Stimulated activated CD8-positive, alpha-beta memory T cell treated with anti-CD3 and anti-CD28 coated beads, Interleukin-15, amount 100 ng/mL, for 24 hours (primary cell): ENCODE data around the gene HTR1B.

Source experiments
- DNase-seq: peaks from one replicate; pipeline ENCODE4 v3.0.0-alpha.2; 2020; ENCODE audit warnings: low read depth

The HTR1B gene, protein sequence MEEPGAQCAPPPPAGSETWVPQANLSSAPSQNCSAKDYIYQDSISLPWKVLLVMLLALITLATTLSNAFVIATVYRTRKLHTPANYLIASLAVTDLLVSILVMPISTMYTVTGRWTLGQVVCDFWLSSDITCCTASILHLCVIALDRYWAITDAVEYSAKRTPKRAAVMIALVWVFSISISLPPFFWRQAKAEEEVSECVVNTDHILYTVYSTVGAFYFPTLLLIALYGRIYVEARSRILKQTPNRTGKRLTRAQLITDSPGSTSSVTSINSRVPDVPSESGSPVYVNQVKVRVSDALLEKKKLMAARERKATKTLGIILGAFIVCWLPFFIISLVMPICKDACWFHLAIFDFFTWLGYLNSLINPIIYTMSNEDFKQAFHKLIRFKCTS

GRCh38 chr6:77463308-77463860 lies at the start of gene HTR1B:
Gene HTR1B (minus strand): TSS chr6:77463491. CDS start chr6:77463403, 88 bp downstream.
- DNase-seq = no peak

DNA sequence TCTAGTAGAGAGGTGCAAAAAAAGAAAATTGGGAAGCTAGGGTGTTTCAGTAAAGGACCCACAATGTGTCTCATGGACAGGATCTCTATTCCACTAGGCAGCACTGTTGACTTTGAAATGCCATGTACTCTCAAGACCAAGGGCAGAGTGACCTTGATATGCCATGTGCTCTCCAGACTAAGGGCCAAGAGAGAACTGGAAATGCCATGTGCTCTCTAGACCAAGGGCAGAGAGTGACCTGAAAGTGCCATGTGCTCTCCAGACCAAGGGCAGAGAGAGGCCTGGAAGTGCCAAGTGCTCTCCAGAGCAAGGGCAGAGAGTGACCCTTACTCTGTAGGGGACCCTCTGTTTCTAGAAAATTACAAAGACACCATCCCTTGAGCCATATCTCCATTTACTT lies 49.3 kb upstream of the HTR1B start:
- no peak for DNase-seq

DNA sequence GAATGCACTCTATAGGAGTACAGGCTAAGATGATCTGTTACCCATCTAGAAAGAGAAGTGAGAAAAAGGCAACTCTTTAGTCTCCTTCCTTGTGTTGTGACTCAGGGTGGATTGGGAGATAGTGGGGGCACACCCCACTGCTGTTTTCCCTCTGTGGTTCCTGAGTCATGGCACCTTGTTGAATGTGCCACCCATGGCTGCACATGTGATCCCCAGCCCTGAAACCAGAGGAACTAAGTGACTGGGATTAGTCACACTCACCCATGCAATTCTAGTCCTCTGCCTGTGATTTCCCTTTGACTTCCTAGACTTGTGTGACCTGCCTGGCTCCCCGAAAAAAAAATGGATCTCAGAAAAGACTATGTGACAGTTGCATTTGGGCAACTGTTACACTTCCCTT lies 48.6 kb upstream of the HTR1B start:
- DNase-seq = no peak

DNA sequence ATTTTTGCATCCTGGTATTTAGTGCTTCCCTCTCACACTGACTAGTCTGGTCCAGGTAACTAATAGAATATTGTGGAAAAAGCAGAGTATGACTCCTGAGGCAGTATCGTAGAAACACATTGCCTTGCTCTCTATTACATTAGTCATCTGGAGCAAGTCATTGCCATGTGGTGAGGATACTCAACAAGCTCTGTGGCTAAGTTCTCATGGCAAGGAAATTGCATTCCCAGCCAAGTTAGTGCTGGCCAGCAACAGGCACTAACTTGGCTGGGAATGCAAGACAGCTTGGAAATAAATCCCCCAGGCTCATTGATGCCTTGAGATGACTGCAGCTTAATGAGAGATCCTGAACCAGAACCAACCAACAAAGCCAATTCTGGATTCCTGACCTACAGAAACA lies 39.7 kb upstream of the HTR1B start:
- no peak for DNase-seq

- DNase-seq = no peak
Measured at GRCh38 chr6:77492530-77492929, 29.2 kb upstream of the HTR1B start.

GRCh38 chr6:77487808-77488425 lies 24.6 kb upstream of the HTR1B start:
- no peak for DNase-seq

DNA sequence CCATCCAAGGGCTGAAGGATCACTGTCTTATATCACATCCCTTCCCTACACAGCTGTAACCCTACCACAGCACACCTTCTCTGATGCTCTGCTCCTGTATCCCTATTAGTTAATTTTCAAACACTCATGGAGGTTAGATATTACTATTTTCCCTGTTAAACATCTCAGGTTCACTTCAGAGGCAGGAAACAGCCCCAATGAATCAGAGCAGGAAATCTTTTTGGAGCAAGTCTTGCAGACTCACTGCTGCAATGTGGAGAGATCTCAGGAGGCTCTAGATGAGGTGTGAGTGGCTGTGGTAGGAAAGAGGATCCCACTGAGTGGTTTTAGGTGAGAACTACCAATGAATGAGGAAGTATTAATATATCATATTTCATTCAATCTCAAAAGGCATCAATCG lies 19.7 kb upstream of the HTR1B start:
- no peak for DNase-seq

- no peak for DNase-seq
Measured at GRCh38 chr6:77474973-77475372, 11.7 kb upstream of the HTR1B start.

- DNase-seq = no peak
Measured at GRCh38 chr6:77474286-77474956, 11.1 kb upstream of the HTR1B start.

DNA sequence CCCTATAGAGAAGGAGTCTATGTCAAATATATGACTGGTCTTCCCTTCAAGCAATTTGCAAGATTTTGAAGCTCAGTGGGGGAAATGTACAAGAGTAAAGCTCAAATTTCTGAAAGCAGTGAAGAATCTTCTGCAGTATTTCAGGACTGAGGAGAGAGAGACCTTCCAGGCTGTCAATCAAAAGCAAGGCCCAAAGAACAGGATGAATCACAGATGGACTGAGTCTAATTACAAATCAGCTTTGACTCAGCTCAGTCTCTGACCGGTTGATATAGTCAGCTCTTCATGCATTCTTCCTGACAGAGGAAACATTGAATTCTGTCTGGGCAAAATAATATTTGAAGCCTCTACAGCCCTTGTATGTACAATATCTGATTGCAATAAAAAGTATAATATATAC lies 7.7 kb upstream of the HTR1B start:
- no peak for DNase-seq

- no peak for DNase-seq
Measured at GRCh38 chr6:77468939-77469338, 5.6 kb upstream of the HTR1B start.

DNA sequence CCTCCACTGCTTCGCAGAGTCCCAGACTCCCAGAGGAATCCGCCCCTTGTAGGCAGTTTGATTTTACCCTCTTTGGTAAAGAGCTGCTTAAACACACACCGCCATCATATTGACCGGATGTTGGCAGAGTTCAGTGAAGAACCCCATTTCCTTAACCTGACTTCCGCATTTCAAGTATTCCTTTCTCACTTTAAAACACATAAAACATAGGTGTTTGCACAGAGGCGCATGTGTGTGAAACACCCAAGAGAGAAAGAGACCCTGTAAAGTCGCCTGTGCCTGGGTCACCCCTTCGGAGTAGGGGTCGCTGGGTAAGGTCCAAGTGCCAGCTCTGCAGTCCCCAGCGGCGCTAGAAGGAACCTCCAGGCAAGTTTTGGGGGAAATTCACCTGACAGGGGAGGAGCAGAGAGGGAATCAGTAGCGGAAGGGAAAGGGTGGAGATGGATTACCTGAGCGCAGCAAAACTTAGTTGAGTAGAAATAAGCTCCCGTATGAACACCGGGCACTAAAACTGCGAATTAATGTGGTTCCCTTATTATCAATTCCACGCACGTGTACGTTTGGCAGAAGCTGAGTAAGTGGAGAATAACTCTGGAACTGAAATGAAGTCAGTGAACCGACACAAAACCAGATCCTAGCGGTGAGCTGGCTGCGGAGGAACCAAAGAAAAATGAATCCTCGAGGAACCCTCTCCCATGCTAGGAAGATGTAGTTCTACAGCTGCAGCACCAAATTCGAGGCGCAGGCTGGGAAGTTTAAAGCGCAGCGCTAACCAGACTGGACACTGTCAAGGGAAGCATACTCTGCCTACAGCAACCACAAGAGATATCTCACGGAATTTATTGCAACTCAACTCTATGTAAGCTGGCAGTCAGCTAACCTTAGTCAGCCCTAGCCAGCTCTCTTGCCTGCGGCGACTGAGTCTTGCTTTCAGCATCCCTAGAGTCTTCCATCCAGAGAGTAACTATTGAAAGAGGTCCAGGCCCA lies 3.5 kb upstream of the HTR1B start:
- DNase-seq = no peak

DNA sequence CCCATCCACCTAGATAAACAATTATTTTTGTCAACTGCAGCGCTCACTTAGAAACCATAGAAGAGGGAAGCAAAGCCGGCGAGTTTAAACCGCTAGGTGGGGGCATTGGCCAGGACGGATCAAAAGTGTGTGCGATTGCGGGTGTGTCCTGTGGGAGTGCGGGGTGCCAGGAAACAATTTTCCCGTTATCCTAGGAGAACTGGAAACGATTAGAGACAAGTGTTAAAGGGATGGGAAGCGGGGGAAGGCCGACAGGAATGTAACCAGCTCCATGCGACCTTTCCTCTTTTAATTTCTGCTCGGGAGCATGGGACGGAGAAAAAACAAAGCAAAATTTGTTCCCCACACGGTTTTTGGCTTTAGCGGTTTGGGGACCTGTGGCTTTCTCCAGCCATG lies 2.8 kb upstream of the HTR1B start:
- no peak for DNase-seq

- no peak for DNase-seq
Measured at GRCh38 chr6:77464495-77464867, 1.2 kb upstream of the HTR1B start.

- DNase-seq = no peak
Measured at GRCh38 chr6:77463861-77464494, 687 bp upstream of the HTR1B start.

DNA sequence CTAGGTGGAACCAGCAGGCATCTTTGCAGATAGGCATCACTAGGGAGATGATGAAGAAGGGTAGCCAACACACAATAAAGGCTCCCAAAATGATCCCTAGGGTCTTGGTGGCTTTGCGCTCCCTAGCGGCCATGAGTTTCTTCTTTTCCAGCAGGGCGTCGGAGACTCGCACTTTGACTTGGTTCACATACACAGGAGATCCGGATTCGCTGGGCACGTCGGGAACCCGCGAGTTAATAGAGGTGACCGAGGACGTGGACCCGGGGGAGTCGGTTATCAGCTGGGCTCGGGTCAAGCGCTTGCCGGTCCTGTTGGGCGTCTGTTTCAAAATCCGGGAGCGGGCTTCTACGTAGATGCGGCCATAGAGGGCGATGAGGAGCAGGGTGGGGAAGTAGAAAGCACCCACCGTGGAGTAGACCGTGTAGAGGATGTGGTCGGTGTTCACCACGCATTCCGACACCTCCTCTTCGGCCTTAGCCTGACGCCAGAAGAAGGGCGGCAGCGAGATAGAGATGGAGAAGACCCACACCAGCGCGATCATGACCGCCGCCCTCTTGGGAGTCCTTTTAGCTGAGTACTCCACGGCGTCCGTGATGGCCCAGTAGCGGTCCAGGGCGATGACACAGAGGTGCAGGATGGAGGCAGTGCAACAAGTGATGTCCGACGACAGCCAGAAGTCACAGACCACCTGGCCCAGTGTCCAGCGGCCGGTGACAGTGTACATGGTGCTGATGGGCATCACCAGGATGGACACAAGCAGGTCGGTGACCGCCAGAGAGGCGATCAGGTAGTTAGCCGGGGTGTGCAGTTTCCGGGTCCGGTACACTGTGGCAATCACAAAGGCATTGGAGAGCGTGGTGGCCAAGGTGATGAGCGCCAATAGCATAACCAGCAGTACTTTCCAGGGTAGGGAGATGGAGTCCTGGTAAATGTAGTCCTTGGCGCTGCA lies 658 bp downstream of the HTR1B start:
- no peak for DNase-seq

- no peak for DNase-seq
Measured at GRCh38 chr6:77461796-77462195, 1.5 kb downstream of the HTR1B start.

DNA sequence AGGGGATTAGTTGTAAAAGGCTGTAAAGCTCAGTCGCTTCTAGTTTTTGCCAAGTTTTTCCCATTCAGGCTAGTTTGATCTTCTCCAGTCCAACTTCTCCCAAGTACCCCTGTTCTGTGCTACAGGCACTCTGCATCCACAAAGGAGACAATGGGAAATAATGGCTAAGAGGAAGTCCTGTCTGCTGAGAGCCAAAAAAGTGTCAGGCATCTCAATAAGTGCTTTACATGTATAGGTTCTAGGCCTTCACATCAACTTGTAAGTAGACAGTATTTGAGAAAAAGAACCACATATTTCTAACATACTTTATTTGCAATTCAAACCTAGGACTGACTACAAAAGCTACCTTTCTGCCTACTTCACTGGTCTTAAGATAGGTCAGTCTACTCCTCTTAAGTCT lies 4.9 kb downstream of the HTR1B start:
- DNase-seq = no peak

GRCh38 chr6:77457720-77458349 lies 5.5 kb downstream of the HTR1B start:
- no peak for DNase-seq
